AG10803 (cell line): ENCODE results near the gene NF1.

Experiments
- DNase-seq: peaks from one replicate; pipeline ENCODE4 v3.0.0; 2010; ENCODE audit warnings: low read depth
- H3K4me3 ChIP-seq: 2 replicates; pipeline ENCODE4 v1.5.1; 2011; ENCODE audit warnings: mild to moderate bottlenecking, low read length, control low read depth
- TF ChIP-seq, protein P1 (sequence below): conservative IDR thresholded peaks from 2 replicates; pipeline ENCODE4 v1.5.1; 2011; ENCODE audit warnings: mild to moderate bottlenecking, low read length, control low read depth, inconsistent platforms

NF1 gene

GRCh38 chr17:31236712-31237111, 141.9 kb downstream of the NF1 start:
- H3K4me3 ChIP-seq, result no peak overlapping the region
- TF ChIP-seq, protein P1, sequence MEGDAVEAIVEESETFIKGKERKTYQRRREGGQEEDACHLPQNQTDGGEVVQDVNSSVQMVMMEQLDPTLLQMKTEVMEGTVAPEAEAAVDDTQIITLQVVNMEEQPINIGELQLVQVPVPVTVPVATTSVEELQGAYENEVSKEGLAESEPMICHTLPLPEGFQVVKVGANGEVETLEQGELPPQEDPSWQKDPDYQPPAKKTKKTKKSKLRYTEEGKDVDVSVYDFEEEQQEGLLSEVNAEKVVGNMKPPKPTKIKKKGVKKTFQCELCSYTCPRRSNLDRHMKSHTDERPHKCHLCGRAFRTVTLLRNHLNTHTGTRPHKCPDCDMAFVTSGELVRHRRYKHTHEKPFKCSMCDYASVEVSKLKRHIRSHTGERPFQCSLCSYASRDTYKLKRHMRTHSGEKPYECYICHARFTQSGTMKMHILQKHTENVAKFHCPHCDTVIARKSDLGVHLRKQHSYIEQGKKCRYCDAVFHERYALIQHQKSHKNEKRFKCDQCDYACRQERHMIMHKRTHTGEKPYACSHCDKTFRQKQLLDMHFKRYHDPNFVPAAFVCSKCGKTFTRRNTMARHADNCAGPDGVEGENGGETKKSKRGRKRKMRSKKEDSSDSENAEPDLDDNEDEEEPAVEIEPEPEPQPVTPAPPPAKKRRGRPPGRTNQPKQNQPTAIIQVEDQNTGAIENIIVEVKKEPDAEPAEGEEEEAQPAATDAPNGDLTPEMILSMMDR, result no peak
- DNase-seq, result no peak

DNA sequence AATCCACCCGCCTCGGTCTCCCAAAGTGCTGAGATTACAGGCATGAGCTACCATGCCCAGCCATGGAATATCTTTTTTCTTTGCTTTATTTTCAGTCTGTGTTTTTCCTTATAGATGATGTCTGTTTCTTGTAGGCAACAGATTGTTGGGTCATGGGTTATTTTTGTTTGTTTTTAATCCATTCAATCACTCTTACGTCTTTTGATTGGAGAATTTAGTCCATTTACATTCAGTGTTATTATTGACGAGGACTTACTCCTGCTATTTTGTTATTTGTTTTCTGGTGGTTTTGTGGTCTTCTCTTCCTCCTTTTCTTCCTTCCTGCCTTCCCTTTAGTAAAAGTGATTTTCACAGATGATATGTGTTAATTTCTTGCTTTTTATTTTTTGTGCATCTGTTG, 146.3 kb downstream of the NF1 start:
- DNase-seq, result no peak
- H3K4me3 ChIP-seq, result no peak overlapping the region
- TF ChIP-seq, protein P1, result no peak

DNA sequence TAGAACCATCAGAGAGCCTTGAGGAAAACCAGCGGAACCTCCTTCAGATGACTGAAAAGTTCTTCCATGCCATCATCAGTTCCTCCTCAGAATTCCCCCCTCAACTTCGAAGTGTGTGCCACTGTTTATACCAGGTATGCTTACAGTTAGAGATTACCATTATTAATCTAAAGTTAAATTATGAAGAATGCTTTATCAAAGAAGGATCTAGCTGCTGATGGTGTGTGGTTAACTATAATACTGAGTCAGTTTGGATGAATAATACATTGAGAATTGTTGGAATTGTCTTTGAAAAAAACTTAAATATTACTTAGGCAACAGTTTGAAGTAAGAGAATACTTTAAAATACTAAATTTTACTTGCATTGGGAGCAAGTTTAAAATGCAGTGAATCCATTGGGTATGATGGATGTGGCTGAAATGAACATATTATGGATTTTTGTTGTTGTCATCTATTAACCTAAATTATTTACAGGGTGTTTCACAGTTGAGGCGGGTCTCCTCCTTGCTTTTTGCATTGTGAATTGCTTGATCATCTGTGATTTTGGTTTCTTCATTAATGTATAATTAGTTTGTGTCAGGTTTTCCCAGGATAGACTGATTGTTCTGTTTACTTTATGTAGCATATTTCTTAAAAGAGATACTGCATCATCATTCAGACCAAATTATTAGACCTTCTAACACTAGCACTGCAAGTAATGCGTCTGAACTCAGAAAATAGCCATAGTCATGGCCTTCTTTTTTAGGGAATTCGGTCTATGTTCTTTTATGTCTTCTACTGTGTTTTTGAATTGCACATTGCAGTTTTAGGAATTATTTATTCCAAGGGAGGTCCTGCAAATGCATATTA, 154.4 kb downstream of the NF1 start:
- no peak overlapping the region for H3K4me3 ChIP-seq
- peak; percentile 74 for DNase-seq
- TF ChIP-seq, protein P1, result no peak

GRCh38 chr17:31249835-31250141, 155.0 kb downstream of the NF1 start:
- TF ChIP-seq, protein P1, result no peak
- no peak overlapping the region for H3K4me3 ChIP-seq
- DNase-seq, result no peak

GRCh38 chr17:31250229-31250628, 155.5 kb downstream of the NF1 start:
- DNase-seq, result no peak
- TF ChIP-seq, protein P1, result no peak
- H3K4me3 ChIP-seq, result no peak overlapping the region

DNA sequence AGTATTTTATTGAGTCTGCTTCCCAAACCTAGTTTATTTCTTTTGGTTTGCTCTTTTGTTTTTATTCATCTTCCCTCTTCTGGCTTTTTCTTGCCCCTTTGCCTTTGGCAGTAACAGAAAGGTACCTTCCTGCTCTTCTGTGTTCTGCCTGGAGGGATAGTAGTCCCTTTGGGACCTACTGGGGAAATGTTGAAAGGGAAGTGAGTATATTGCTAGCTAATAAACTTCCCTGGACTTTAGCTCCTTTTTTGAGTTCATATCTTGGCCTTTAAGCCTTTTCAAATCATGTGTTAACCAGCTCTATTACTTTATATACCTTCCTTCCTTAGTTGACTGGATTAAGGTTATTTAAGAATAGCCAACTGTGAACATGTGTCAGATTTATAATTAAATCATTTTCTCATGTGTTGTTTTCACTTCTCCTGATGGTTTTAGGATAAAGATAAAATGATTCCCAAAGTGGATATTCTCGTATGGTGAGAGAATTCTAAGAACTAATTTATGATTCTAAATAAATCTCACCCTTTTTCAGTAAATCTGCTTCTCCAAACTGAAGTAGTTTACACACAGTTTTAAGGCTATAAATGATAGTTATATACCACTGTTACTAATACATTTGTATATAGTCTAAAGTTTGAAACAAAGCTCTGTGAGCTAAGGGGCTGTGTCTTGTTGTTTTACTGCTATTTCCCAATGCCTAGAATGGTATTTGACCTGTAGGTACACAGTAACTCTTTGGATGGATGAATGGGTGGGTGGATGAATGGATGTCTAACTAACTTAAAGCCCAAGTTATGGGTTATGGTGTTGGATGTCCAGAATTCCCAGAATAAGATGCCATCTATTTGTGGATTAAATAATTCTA, 156.6 kb downstream of the NF1 start:
- no peak overlapping the region for H3K4me3 ChIP-seq
- TF ChIP-seq, protein P1, result no peak
- no peak for DNase-seq

DNA sequence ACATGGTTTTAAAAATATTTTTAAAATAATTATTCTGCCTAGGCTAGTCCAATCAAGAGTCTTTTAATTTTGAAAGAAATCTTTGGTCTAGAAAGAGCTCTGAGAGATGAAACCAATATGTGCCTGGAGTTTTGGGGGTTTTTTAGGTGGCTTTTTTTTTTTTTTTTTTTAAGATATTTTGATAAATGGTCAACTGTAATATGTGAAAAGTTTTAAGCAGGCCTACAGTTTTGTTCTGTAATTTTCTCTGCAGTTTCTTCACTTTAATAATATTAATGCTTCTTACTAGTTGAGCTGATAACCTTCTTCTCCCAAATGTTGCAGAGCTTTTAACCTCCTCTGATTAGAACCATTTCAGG, 157.2 kb downstream of the NF1 start:
- TF ChIP-seq, protein P1, result no peak
- no peak for DNase-seq
- H3K4me3 ChIP-seq, result no peak overlapping the region
